Loucy (cell line): ENCODE results near the gene C2orf92.

Experiments
- H2AFZ ChIP-seq: fragments of 200-600 bp; sonication (generic); 2 replicates; pipeline ENCODE4 v1.6.0; 2016; ENCODE audit warnings: antibody characterized with exemption, mild to moderate bottlenecking, low read length, moderate library complexity
- H3F3A ChIP-seq: fragments of 200-600 bp; 2 replicates; pipeline ENCODE4 v1.6.0; 2016; ENCODE audit warnings: antibody characterized with exemption, low read depth, mild to moderate bottlenecking
- H3K27me3 ChIP-seq: fragments of 200-600 bp; sonication (generic); 2 replicates; pipeline ENCODE4 v1.6.1; 2014; ENCODE audit warnings: low read length, mild to moderate bottlenecking; ENCODE audit not compliant: insufficient read depth, poor library complexity, severe bottlenecking
- H3K36me3 ChIP-seq: fragments of 200-600 bp; sonication (generic); 2 replicates; pipeline ENCODE4 v1.6.1; 2016; ENCODE audit warnings: low read length; ENCODE audit not compliant: insufficient read depth
- H3K4me1 ChIP-seq: fragments of 200-600 bp; sonication (generic); 2 replicates; pipeline ENCODE4 v1.5.1; 2014; ENCODE audit warnings: low read length, mild to moderate bottlenecking; ENCODE audit not compliant: insufficient read depth, poor library complexity, severe bottlenecking
- H3K4me2 ChIP-seq: fragments of 200-600 bp; sonication (generic); 2 replicates; pipeline ENCODE4 v1.6.0; 2014; ENCODE audit warnings: antibody characterized with exemption, low read length, low read depth, mild to moderate bottlenecking; ENCODE audit not compliant: poor library complexity, severe bottlenecking
- H3K4me3 ChIP-seq: fragments of 200-600 bp; sonication (generic); 2 replicates; pipeline ENCODE4 v1.5.1; 2014; ENCODE audit warnings: low read length, mild to moderate bottlenecking, mixed read lengths; ENCODE audit not compliant: poor library complexity, severe bottlenecking
- H3K79me2 ChIP-seq: fragments of 200-600 bp; sonication (generic); 2 replicates; pipeline ENCODE4 v1.6.1; 2014; ENCODE audit warnings: low read length; ENCODE audit not compliant: insufficient read depth
- H3K9ac ChIP-seq: fragments of 200-600 bp; sonication (generic); 2 replicates; pipeline ENCODE4 v1.6.0; 2014; ENCODE audit warnings: mild to moderate bottlenecking, low read depth, low read length, moderate library complexity; ENCODE audit not compliant: poor library complexity, severe bottlenecking
- H3K9me2 ChIP-seq: fragments of 200-600 bp; sonication (generic); replicated peaks from 2 replicates; pipeline ENCODE4 v1.6.1; 2016; ENCODE audit warnings: low read depth, low read length, mixed read lengths
- H3K9me3 ChIP-seq: fragments of 200-600 bp; sonication (generic); 2 replicates; pipeline ENCODE4 v1.6.1; 2014; ENCODE audit warnings: mild to moderate bottlenecking, antibody characterized with exemption, low read length, low read depth; ENCODE audit not compliant: insufficient read depth
- H4K20me1 ChIP-seq: fragments of 200-600 bp; sonication (generic); 2 replicates; pipeline ENCODE4 v1.6.0; 2014; ENCODE audit warnings: antibody characterized with exemption, low read length, mild to moderate bottlenecking; ENCODE audit not compliant: insufficient read depth, poor library complexity, severe bottlenecking
- CTCF ChIP-seq: fragments of 200-600 bp; sonication (generic); conservative IDR thresholded peaks from 2 replicates; pipeline ENCODE4 v1.5.1; 2014; ENCODE audit warnings: mild to moderate bottlenecking, antibody characterized with exemption, low read length
- EZH2phosphoT487 ChIP-seq: fragments of 200-600 bp; IDR thresholded peaks from 2 replicates; pipeline ENCODE4 v1.6.1; 2018; ENCODE audit warnings: antibody characterized with exemption, mild to moderate bottlenecking, moderate library complexity, borderline replicate concordance

The C2orf92 gene

GRCh38 chr2:97660775-97661389 lies 8.6 kb upstream of the C2orf92 start:
- Histone ChIP-seq H2AFZ (no peak overlapping the region), H3K27me3 (no peaks in the 10 kb centered on the region), H3F3A (no peaks in the 10 kb centered on the region), H4K20me1 (peaks cover 18% of the 10 kb centered on the region), H3K4me2 (peak overlapping the region; percentile 91), H3K9me3 (no peaks in the 10 kb centered on the region), H3K36me3 (peaks cover 18% of the 10 kb centered on the region; the same call in 1 of the 2 replicates), H3K4me1 (peaks cover 31% of the 10 kb centered on the region), H3K9ac (peak overlapping the region; percentile 25), H3K9me2 (no peaks in the 10 kb centered on the region), H3K4me3 (peak overlapping the region; percentile 89), H3K79me2 (peaks cover 46% of the 10 kb centered on the region)
- no peak for TF ChIP-seq EZH2phosphoT487
- TF ChIP-seq CTCF = no peak

GRCh38 chr2:97661927-97662326 lies 7.6 kb upstream of the C2orf92 start:
- peak overlapping the region; percentile 91 for H3K4me2 ChIP-seq
- H3F3A ChIP-seq = no peaks in the 10 kb centered on the region
- TF ChIP-seq CTCF (no peak), EZH2phosphoT487 (no peak)
- peak overlapping the region; percentile 89 for H3K4me3 ChIP-seq
- H3K36me3 ChIP-seq = peaks cover 14% of the 10 kb centered on the region; the same call in 1 of the 2 replicates
- H3K9ac ChIP-seq = peak overlapping the region; percentile 84
- H4K20me1 ChIP-seq = peaks cover 18% of the 10 kb centered on the region
- H3K9me2 ChIP-seq = no peaks in the 10 kb centered on the region
- H3K4me1 ChIP-seq = peaks cover 31% of the 10 kb centered on the region
- H3K9me3 ChIP-seq = no peaks in the 10 kb centered on the region
- no peaks in the 10 kb centered on the region for H3K27me3 ChIP-seq
- H3K79me2 ChIP-seq = peaks cover 46% of the 10 kb centered on the region
- no peak overlapping the region for H2AFZ ChIP-seq

- Histone ChIP-seq H3K9ac (peak overlapping the region; percentile 84), H3K4me2 (peak overlapping the region; percentile 91), H3K9me3 (no peaks in the 10 kb centered on the region), H3K79me2 (peaks cover 46% of the 10 kb centered on the region), H2AFZ (0 out of 2 replicates have a peak overlapping the region, but pooled peaks have one; percentile 26), H3F3A (no peaks in the 10 kb centered on the region), H3K27me3 (no peaks in the 10 kb centered on the region), H3K4me3 (peak overlapping the region; percentile 89), H3K4me1 (peaks cover 31% of the 10 kb centered on the region), H3K36me3 (peaks cover 11% of the 10 kb centered on the region; the same call in 1 of the 2 replicates), H4K20me1 (peaks cover 18% of the 10 kb centered on the region), H3K9me2 (no peaks in the 10 kb centered on the region)
- no peak for TF ChIP-seq CTCF
- TF ChIP-seq EZH2phosphoT487 = no peak
Observed at GRCh38 chr2:97662386-97662894, 7.1 kb upstream of the C2orf92 start.
